A673 (cell line): Measurements from ENCODE around the gene PLET1.

Source experiments
- CTCF ChIP-seq: fragments of 300-800, 200-600 bp; sonication (generic); conservative IDR thresholded peaks from 2 replicates; pipeline ENCODE4 v1.5.1; 2017; ENCODE audit warnings: low read depth, mild to moderate bottlenecking, antibody characterized with exemption, low read length, moderate library complexity, mixed read lengths
- EZH2 ChIP-seq: fragments of 200-600 bp; sonication (generic); IDR thresholded peaks from 2 replicates; pipeline ENCODE4 v1.6.1; 2017; ENCODE audit warnings: borderline replicate concordance, low read depth, mild to moderate bottlenecking, mixed read lengths, antibody characterized with exemption, low read length; ENCODE audit not compliant: poor library complexity, severe bottlenecking

GRCh38 chr11:112294688-112295340, 34.2 kb upstream of the PLET1 start:
- no peak for TF ChIP-seq CTCF
- no peak for TF ChIP-seq EZH2
